ENCODE measurements around the gene SDC3. TPM values are rescaled to one million over a fixed set of nuclear protein-coding genes. Genes with fewer than 3 reads are reported as not detected.

Gene SDC3
- total RNA-seq, 1 donor from 2014 or later = 36.4 TPM

DNA sequence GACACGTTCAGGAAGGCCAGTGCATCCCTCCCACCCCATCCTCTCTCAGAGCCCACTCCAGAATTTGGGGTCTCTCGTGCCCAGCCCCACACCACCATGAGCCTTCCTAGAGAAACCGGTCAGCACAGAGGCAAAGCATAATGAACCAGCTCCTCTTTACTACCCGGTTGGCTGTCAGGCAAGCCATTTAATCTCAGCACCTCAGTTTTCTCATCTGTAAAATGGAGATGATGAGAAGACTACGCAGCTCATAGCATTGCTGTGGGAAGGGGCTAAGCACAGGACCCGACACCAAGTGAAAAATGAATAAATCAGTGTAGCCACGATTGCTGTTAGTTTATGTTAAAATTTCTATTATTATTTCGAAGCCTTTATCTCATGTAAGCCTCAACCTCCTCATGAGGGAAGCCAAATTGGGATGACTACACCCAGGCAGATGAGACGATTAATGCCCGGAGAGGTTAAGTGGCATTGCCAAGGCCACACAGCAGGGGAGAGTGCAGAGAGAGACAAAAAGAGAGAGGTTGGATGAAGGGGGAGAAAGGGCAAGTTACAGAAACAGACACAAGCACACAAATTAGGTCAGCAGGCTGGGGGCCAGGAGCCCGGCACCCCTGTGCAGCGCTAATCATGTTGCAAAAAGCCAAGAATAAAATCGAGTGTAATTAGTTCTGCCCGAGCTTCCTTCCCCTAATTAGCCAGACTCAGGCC is 25.7 kb downstream of the SDC3 start:
- H3K36me3 ChIP-seq (ENCODE audit: control insufficient read depth, insufficient read depth, low read length) = no peaks in the 10 kb centered on the region
- H3K4me3 ChIP-seq (ENCODE audit: low read depth, low read length) = no peak overlapping the region
- H3K27me3 ChIP-seq (ENCODE audit: control insufficient read depth, insufficient read depth, low read length) = no peaks in the 10 kb centered on the region
- no peak for DNase-seq (ENCODE audit: low read depth)
- no peak for TF ChIP-seq CTCF (IDR thresholded peaks at IDR 0.05; ENCODE audit: insufficient read depth, low read length, poor library complexity, severe bottlenecking)

GRCh38 chr1:30881319-30882181 is 27.0 kb downstream of the SDC3 start:
- no peak for TF ChIP-seq CTCF (IDR thresholded peaks at IDR 0.05; ENCODE audit: insufficient read depth, low read length, poor library complexity, severe bottlenecking)
- H3K4me3 ChIP-seq (ENCODE audit: low read depth, low read length) = no peak overlapping the region
- no peaks in the 10 kb centered on the region for H3K36me3 ChIP-seq (ENCODE audit: control insufficient read depth, insufficient read depth, low read length)
- DNase-seq (ENCODE audit: low read depth) = no peak
- no peaks in the 10 kb centered on the region for H3K27me3 ChIP-seq (ENCODE audit: control insufficient read depth, insufficient read depth, low read length)

DNA sequence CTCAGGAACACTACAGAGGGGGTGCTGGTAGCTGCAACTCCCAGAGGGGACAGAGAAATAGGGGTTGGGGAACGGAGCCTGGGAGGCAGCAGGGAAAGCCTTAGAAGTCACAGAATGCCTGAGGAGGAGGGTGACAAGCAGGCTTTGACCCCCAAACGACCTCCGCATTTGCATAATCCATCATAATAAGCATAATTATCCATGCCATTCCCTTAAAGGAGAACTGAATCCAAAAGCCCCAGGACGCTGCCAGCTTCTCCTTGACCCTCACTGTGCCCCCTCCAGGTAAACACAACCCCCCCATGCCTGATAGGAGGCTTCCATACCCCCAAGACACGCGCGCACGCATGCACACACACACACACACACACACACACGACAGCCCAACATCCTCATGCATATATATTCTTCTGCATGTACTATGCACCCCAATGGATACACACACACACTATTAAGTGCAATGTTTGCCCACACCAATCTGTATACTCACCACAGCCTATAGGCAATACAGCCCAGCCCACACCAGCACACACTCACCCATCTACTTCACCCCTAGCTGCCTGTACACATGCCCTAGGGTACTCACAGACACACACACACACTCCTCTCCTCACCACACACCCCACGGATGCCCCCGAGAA is 27.8 kb downstream of the SDC3 start:
- no peak overlapping the region for H3K4me3 ChIP-seq (ENCODE audit: low read depth, low read length)

DNA sequence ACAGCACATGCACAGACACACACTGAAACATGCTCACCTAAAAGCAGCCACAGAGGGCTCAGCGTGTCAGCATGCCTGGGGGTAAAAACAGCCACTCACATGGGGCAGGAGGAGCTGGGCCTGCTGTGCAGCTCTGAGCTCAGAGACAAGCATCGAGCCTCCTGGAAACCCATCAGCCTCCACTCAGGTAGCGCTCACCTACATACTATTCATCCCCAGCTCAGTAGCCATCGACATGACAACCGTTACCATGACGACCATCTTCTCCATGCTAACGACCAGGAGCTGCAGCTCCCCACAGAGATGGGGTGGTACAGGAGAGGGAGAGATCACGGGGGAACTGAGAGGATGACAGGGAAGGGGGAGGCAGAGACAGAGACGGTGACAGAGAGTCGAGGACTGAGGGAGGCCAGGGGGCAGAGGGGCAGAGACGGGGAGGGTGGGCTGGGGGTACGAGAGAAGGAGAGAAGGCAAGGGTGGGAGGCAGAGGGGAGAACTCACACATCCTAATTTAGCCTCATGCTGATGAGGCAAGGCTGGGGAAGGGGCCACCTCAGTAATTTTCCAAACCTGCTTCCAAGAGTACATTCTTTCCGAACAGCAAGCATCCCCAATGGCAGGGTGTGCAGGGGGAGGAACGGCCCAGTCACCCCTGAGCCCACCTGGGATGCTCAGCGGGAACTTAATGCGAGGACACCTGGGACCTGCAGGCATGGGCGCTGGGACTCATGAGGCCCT is 28.4 kb downstream of the SDC3 start:
- Histone ChIP-seq H3K27me3 (ENCODE audit: control insufficient read depth, insufficient read depth, low read length) (no peaks in the 10 kb centered on the region), H3K36me3 (ENCODE audit: control insufficient read depth, insufficient read depth, low read length) (no peaks in the 10 kb centered on the region), H3K4me3 (ENCODE audit: low read depth, low read length) (no peak overlapping the region)
- TF ChIP-seq CTCF (IDR thresholded peaks at IDR 0.05; ENCODE audit: insufficient read depth, low read length, poor library complexity, severe bottlenecking) = no peak
- no peak for DNase-seq (ENCODE audit: low read depth)

More for the DNA sequence above, 27.8 kb downstream of the SDC3 start:
- no peak for TF ChIP-seq CTCF (IDR thresholded peaks at IDR 0.05; ENCODE audit: insufficient read depth, low read length, poor library complexity, severe bottlenecking)
- no peaks in the 10 kb centered on the region for H3K36me3 ChIP-seq (ENCODE audit: control insufficient read depth, insufficient read depth, low read length)
- DNase-seq (ENCODE audit: low read depth) = no peak
- H3K27me3 ChIP-seq (ENCODE audit: control insufficient read depth, insufficient read depth, low read length) = no peaks in the 10 kb centered on the region

GRCh38 chr1:30879126-30879786 is 29.3 kb downstream of the SDC3 start:
- TF ChIP-seq CTCF (IDR thresholded peaks at IDR 0.05; ENCODE audit: insufficient read depth, low read length, poor library complexity, severe bottlenecking) = no peak
- no peak for DNase-seq (ENCODE audit: low read depth)

More at GRCh38 chr1:30879126-30879786, 29.3 kb downstream of the SDC3 start:
- H3K27me3 ChIP-seq (ENCODE audit: control insufficient read depth, insufficient read depth, low read length) = no peaks in the 10 kb centered on the region
- no peak overlapping the region for H3K4me3 ChIP-seq (ENCODE audit: low read depth, low read length)
- H3K36me3 ChIP-seq (ENCODE audit: control insufficient read depth, insufficient read depth, low read length) = no peaks in the 10 kb centered on the region

All from kidney epithelial cell (primary cell).